ENCODE data around the gene MGAT1. TPM values are rescaled to one million over a fixed set of nuclear protein-coding genes. Genes with fewer than 3 reads are reported as not detected.

Gene MGAT1
- polyA plus RNA-seq, 3 donors from 2014 or later = 220 to 241 (median 238) TPM

- no peak for DNase-seq
- Mint-ChIP-seq H3K4me3 (no peak overlapping the region), H3K4me1 (peaks cover 0 to 7% of the 10 kb centered on the region in 2 donors), H3K36me3 (no peaks in the 10 kb centered on the region), H3K9me3 (no peaks in the 10 kb centered on the region), H3K27me3 (ENCODE audit: low read depth in 3 of 3) (peaks cover 1 to 8% (median 1%) of the 10 kb centered on the region in 3 donors), H3K27ac (no peak overlapping the region)
Observed at GRCh38 chr5:180818677-180819341, 16.2 kb upstream of the MGAT1 start.

- H3K27ac Mint-ChIP-seq = no peak overlapping the region
- no peak for DNase-seq
- peaks cover 2 to 7% of the 10 kb centered on the region in 2 donors for H3K4me1 Mint-ChIP-seq
- H3K36me3 Mint-ChIP-seq = no peaks in the 10 kb centered on the region
- no peaks in the 10 kb centered on the region for H3K9me3 Mint-ChIP-seq
- no peak overlapping the region for H3K4me3 Mint-ChIP-seq
- peaks cover 1 to 8% (median 1%) of the 10 kb centered on the region in 3 donors for H3K27me3 Mint-ChIP-seq (ENCODE audit: low read depth in 3 of 3)
Observed at GRCh38 chr5:180817893-180818674, 15.5 kb upstream of the MGAT1 start.

DNA sequence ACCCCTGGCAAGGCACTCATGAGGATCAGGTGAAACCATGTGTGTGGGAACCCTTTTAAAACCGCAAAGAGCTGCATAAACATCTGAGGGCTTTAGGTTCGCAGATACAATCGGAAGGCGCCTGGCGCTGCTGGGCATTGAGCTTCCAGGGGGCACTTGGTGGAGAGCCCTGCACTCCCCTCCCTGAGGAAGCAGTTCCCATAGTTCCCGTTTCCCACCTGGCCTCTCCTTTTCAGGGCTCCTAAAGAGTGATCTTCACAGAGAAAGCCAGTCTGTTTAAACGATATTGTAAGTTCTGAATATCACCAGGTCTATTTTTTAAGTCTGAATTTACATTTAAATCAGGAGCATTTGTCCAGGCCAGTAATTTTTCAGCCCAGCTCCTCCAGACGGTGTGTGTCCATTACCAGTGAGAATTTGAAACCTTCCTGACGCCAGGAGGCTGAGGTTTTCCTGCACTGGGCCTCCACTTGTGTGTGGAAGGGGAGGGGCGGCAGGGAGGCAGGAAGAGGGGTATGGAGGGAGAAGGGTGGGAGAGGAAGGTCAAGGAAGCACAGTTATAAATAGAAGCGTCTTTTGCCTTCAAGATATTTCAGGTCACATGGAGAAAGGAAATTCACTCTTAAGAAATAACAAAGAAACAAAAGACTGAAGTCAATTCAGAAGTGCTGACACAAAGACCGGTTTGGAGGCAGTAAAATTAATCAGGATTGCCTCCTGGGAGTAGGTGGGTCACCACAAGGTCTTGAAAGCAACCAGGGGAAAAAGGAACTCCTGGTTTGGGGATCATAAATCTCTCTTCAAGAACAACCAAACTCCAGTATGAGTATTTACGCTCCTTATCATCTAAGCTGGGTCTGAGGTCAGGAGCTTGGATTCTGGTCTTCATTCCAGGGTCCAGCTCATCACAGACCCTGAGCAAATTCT, 14.3 kb upstream of the MGAT1 start:
- Mint-ChIP-seq H3K27ac (no peak overlapping the region), H3K9me3 (no peaks in the 10 kb centered on the region), H3K27me3 (ENCODE audit: low read depth in 3 of 3) (peaks cover 1 to 8% (median 3%) of the 10 kb centered on the region in 3 donors), H3K4me1 (peaks cover 9 to 11% of the 10 kb centered on the region in 2 donors), H3K36me3 (no peaks in the 10 kb centered on the region), H3K4me3 (no peak overlapping the region)
- DNase-seq = no peak

DNA sequence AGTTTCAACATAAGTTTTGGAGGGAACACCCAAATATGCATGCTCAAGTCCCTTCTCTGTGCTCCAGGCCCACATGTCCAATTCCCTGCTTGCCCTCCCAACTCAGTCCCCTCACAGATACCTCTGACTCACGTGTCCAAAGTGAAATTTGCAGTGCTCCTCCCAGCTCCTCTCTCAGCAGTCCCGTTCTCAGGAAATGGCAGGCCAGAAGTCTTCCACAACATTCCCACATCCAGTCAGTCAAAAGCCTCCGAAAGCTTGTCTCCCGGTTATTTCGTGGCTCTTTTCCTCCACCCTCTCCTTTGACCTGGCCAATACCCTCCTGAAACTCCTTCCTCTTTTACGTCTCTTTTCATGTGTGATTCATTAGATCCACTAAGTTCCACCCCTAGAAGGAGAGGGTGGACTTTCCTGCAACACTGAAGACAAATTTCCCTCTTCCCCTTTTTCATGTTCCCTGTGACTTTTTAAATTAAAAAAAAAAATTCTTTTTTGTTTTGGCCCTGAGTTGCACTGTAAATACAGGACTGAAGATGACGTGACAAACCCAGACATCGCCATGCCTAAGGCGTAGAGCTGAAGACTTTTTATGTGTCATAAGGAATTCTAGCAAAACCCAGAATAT, 12.8 kb upstream of the MGAT1 start:
- peak overlapping the region in 3 of 5 donors; percentile 17 to 53 (median 47) for H3K4me3 Mint-ChIP-seq
- peaks cover 5 to 11% (median 10%) of the 10 kb centered on the region in 3 donors for H3K27me3 Mint-ChIP-seq (ENCODE audit: low read depth in 3 of 3)
- H3K4me1 Mint-ChIP-seq = peaks cover 18 to 21% of the 10 kb centered on the region in 2 donors
- no peaks in the 10 kb centered on the region for H3K9me3 Mint-ChIP-seq
- no peak for DNase-seq
- H3K27ac Mint-ChIP-seq = peak overlapping the region in 3 of 6 donors; percentile 22 to 41 (median 23)
- no peaks in the 10 kb centered on the region for H3K36me3 Mint-ChIP-seq

DNA sequence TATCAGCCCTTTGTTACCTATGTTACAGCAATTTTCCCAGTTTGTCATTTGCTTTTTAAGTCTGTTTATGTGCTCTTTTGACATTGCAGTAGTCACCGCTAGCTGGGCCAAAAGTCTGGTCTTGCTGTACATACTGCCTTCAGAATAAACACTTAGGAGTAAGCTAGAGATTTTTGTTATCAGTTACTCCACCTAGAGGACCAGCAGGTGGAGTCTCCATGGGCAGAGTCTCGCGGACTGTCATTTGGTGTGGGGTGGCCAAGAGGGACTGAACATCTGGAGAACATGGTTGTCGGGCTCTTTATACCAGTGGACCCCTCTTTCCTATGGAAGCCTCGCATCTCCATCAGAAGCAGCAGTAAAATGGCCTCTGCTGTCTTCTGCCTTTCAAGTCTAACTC, 10.8 kb upstream of the MGAT1 start:
- peaks cover 15 to 22% (median 21%) of the 10 kb centered on the region in 3 donors for H3K27me3 Mint-ChIP-seq (ENCODE audit: low read depth in 3 of 3)
- peaks cover 0 to 3% (median 0%) of the 10 kb centered on the region in 3 donors for H3K36me3 Mint-ChIP-seq
- peaks cover 32 to 37% of the 10 kb centered on the region in 2 donors for H3K4me1 Mint-ChIP-seq

DNA sequence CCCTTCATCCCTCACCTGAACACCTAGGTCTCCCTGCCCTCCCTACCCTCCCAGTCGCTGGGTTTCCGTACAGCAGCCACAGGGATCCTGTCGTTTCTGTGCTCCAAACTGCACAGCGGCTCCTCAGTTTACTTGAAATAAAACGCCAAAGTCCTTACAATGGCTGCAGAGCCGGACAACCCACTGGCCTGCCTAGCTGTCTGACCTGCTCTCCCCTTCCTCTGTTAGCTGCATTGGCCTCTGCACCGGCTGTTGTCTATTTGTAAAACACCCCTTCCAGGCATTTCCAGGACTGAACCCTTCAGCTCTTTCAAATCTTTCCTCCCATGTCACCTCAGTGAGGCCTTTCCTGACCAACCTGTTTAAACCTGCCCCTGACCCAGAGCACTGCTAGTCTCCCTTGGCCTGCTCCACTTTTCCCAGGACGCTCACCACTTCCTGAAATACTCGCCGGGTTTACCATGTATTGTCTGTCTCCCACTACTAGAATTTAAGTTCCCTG, 9.1 kb upstream of the MGAT1 start:
- peak overlapping the region; percentile 85 to 98 (median 86) for H3K4me3 Mint-ChIP-seq
- H3K4me1 Mint-ChIP-seq = peaks cover 49 to 51% of the 10 kb centered on the region in 2 donors
- peaks cover 0 to 5% (median 3%) of the 10 kb centered on the region in 3 donors for H3K36me3 Mint-ChIP-seq
- H3K27me3 Mint-ChIP-seq (ENCODE audit: low read depth in 3 of 3) = peaks cover 14 to 21% (median 15%) of the 10 kb centered on the region in 3 donors
- H3K27ac Mint-ChIP-seq = peak overlapping the region; percentile 96 to 99 (median 97)
- no peak for DNase-seq
- H3K9me3 Mint-ChIP-seq = no peaks in the 10 kb centered on the region

More for the DNA sequence above, 10.8 kb upstream of the MGAT1 start:
- peak overlapping the region in 3 of 5 donors; percentile 25 to 50 (median 38) for H3K4me3 Mint-ChIP-seq
- DNase-seq = no peak
- H3K9me3 Mint-ChIP-seq = no peaks in the 10 kb centered on the region
- peak overlapping the region in 4 of 6 donors; percentile 1 to 81 (median 62) for H3K27ac Mint-ChIP-seq

- Mint-ChIP-seq H3K27ac (peak overlapping the region; percentile 96 to 99 (median 97)), H3K9me3 (no peaks in the 10 kb centered on the region), H3K27me3 (ENCODE audit: low read depth in 3 of 3) (peaks cover 14 to 23% (median 15%) of the 10 kb centered on the region in 3 donors), H3K4me3 (peak overlapping the region; percentile 85 to 98 (median 86)), H3K4me1 (peaks cover 53 to 55% of the 10 kb centered on the region in 2 donors), H3K36me3 (peaks cover 0 to 5% (median 3%) of the 10 kb centered on the region in 3 donors)
- no peak for DNase-seq
Observed at GRCh38 chr5:180810959-180811622, 8.5 kb upstream of the MGAT1 start.

DNA sequence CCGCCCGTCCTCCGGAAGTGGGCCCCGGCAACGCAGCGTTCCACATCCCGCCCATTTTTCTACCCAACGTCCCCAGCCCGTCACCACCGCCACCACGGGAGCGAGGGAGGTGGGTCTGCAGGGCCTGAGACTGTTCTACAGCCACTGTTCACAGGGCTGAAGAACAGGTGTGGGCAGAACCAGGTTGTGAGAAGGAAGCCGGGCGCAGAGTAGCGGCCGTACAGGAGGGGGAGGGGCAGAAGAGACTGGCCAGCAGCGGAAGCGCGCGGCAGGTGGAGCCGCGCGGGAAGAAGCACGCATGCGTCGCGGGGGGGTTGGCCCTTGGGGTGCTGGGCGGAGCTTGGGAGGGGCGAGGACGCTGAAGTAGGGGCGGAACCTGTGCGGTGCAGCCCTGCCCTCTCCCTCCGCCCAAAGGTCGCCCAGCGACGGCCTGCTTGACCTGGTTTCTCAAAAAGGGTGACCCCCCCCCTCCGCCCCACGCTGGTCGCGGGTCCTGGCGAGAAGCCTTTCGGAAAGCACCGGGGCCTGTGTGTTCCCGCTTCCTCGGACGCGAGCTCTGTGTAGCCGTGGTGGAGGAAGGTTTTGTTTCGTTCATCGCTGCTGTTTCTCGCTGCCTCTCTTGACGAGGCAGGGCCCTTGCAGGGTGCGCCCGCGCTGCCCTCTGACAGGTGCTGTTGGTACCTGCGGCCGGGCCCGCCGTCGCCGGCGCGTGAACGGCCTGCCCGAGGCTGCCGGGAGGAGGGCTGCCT, 7.8 kb upstream of the MGAT1 start:
- peak; percentile 98 to 99 (median 98) for DNase-seq
- Mint-ChIP-seq H3K27ac (peak overlapping the region; percentile 94 to 100 (median 99)), H3K36me3 (peaks cover 0 to 5% (median 3%) of the 10 kb centered on the region in 3 donors), H3K27me3 (ENCODE audit: low read depth in 3 of 3) (peaks cover 14 to 24% (median 14%) of the 10 kb centered on the region in 3 donors), H3K4me1 (peaks cover 60 to 62% of the 10 kb centered on the region in 2 donors), H3K9me3 (no peaks in the 10 kb centered on the region), H3K4me3 (peak overlapping the region; percentile 85 to 98 (median 87))

- Mint-ChIP-seq H3K27ac (peak overlapping the region; percentile 94 to 100 (median 99)), H3K4me1 (peaks cover 68 to 70% of the 10 kb centered on the region in 2 donors), H3K4me3 (peak overlapping the region; percentile 85 to 98 (median 87)), H3K27me3 (ENCODE audit: low read depth in 3 of 3) (peaks cover 14 to 24% (median 14%) of the 10 kb centered on the region in 3 donors), H3K9me3 (no peaks in the 10 kb centered on the region), H3K36me3 (peaks cover 0 to 5% (median 3%) of the 10 kb centered on the region in 3 donors)
- peak; percentile 95 to 97 (median 97) for DNase-seq
Observed at GRCh38 chr5:180809403-180810209, 7.0 kb upstream of the MGAT1 start.

- peak overlapping the region; percentile 85 to 98 (median 87) for H3K4me3 Mint-ChIP-seq
- peak overlapping the region; percentile 94 to 100 (median 98) for H3K27ac Mint-ChIP-seq
- peaks cover 19 to 33% (median 21%) of the 10 kb centered on the region in 3 donors for H3K27me3 Mint-ChIP-seq (ENCODE audit: low read depth in 3 of 3)
- peaks cover 0 to 5% (median 3%) of the 10 kb centered on the region in 3 donors for H3K36me3 Mint-ChIP-seq
- no peak for DNase-seq
- peaks cover 77 to 78% of the 10 kb centered on the region in 2 donors for H3K4me1 Mint-ChIP-seq
- no peaks in the 10 kb centered on the region for H3K9me3 Mint-ChIP-seq
Observed at GRCh38 chr5:180808461-180809000, 5.9 kb upstream of the MGAT1 start.

Data from immature natural killer cell (primary cell).